ENCODE results near the gene GARRE1. TPM values are rescaled to one million over a fixed set of nuclear protein-coding genes. Genes with fewer than 3 reads are reported as not detected.
"Not testable (repeated sequence)": the region's sequence is repeated elsewhere in the genome, so short reads cannot be mapped to it uniquely, and the experiment has no call there.

GARRE1 gene
- total RNA-seq, 1 donor from 2014 or later: 20.1 TPM

- peaks cover 10% of the 10 kb centered on the region for H3K36me3 Mint-ChIP-seq (ENCODE audit: low read depth, unreplicated experiment)
- no peaks in the 10 kb centered on the region for H3K9me3 ChIP-seq (ENCODE audit: insufficient read depth, low read depth, low read length)
- H3K4me3 Mint-ChIP-seq (ENCODE audit: unreplicated experiment): no peak overlapping the region
- no peak overlapping the region for H3K27ac Mint-ChIP-seq (ENCODE audit: unreplicated experiment)
- no peak overlapping the region for H3K27ac ChIP-seq (ENCODE audit: low read depth, low read length)
- H3K79me2 ChIP-seq (ENCODE audit: insufficient read depth, low read length): no peaks in the 10 kb centered on the region
- H2AFZ ChIP-seq (ENCODE audit: low read depth, low read length): no peak overlapping the region
- H3K27me3 ChIP-seq (ENCODE audit: insufficient read depth, low read length): no peaks in the 10 kb centered on the region
- H3K9me3 Mint-ChIP-seq (ENCODE audit: unreplicated experiment): peaks cover 2% of the 10 kb centered on the region
- H3K36me3 ChIP-seq (ENCODE audit: insufficient read depth, low read length): no peaks in the 10 kb centered on the region
- H3K9ac ChIP-seq (ENCODE audit: low read length): no peak overlapping the region
- peaks cover 19% of the 10 kb centered on the region for H4K20me1 ChIP-seq (ENCODE audit: insufficient read depth, low read length)
- H3K4me1 ChIP-seq (ENCODE audit: insufficient read depth, low read length): peaks cover 20% of the 10 kb centered on the region
- H3K4me2 ChIP-seq (ENCODE audit: low read length): no peak overlapping the region
- no peak overlapping the region for H3K4me3 ChIP-seq (ENCODE audit: insufficient read depth, low read depth, low read length)
- FAIRE-seq (no peak), DNase-seq (ENCODE audit: low read depth) (no peak)
- H3K4me1 Mint-ChIP-seq (ENCODE audit: low read depth, unreplicated experiment): peaks cover 22% of the 10 kb centered on the region
- no peaks in the 10 kb centered on the region for H3K27me3 Mint-ChIP-seq (ENCODE audit: low read depth, unreplicated experiment)
- no peak for TF ChIP-seq EZH2 (IDR thresholded peaks at IDR 0.05; ENCODE audit: insufficient read depth, low read length)
- no peak for TF ChIP-seq CTCF (IDR thresholded peaks at IDR 0.05; ENCODE audit: insufficient read depth, low read depth, low read length)
Observed at GRCh38 chr19:34237283-34237682, 17.1 kb upstream of the GARRE1 start.

- FAIRE-seq (no peak), DNase-seq (ENCODE audit: low read depth) (no peak)
- Mint-ChIP-seq H3K27ac (ENCODE audit: unreplicated experiment) (no peak overlapping the region), H3K4me1 (ENCODE audit: low read depth, unreplicated experiment) (peaks cover 15% of the 10 kb centered on the region), H3K27me3 (ENCODE audit: low read depth, unreplicated experiment) (no peaks in the 10 kb centered on the region), H3K9me3 (ENCODE audit: unreplicated experiment) (peaks cover 2% of the 10 kb centered on the region), H3K4me3 (ENCODE audit: unreplicated experiment) (no peak overlapping the region), H3K36me3 (ENCODE audit: low read depth, unreplicated experiment) (peaks cover 10% of the 10 kb centered on the region)
- no peaks in the 10 kb centered on the region for H3K36me3 ChIP-seq (ENCODE audit: insufficient read depth, low read length)
- no peaks in the 10 kb centered on the region for H3K79me2 ChIP-seq (ENCODE audit: insufficient read depth, low read length)
- no peak overlapping the region for H3K4me2 ChIP-seq (ENCODE audit: low read length)
- no peak overlapping the region for H3K4me3 ChIP-seq (ENCODE audit: insufficient read depth, low read depth, low read length)
- no peaks in the 10 kb centered on the region for H3K27me3 ChIP-seq (ENCODE audit: insufficient read depth, low read length)
- no peak overlapping the region for H3K9ac ChIP-seq (ENCODE audit: low read length)
- H3K27ac ChIP-seq (ENCODE audit: low read depth, low read length): no peak overlapping the region
- no peak overlapping the region for H2AFZ ChIP-seq (ENCODE audit: low read depth, low read length)
- peaks cover 15% of the 10 kb centered on the region for H4K20me1 ChIP-seq (ENCODE audit: insufficient read depth, low read length)
- no peaks in the 10 kb centered on the region for H3K9me3 ChIP-seq (ENCODE audit: insufficient read depth, low read depth, low read length)
- TF ChIP-seq CTCF (IDR thresholded peaks at IDR 0.05; ENCODE audit: insufficient read depth, low read depth, low read length) (no peak), EZH2 (IDR thresholded peaks at IDR 0.05; ENCODE audit: insufficient read depth, low read length) (no peak)
- H3K4me1 ChIP-seq (ENCODE audit: insufficient read depth, low read length): peaks cover 15% of the 10 kb centered on the region
Observed at GRCh38 chr19:34237939-34238338, 16.4 kb upstream of the GARRE1 start.

- Histone ChIP-seq H3K79me2 (ENCODE audit: insufficient read depth, low read length) (no peaks in the 10 kb centered on the region), H3K9me3 (ENCODE audit: insufficient read depth, low read depth, low read length) (no peaks in the 10 kb centered on the region), H3K27ac (ENCODE audit: low read depth, low read length) (no peak overlapping the region), H3K4me2 (ENCODE audit: low read length) (no peak overlapping the region), H3K9ac (ENCODE audit: low read length) (no peak overlapping the region), H2AFZ (ENCODE audit: low read depth, low read length) (no peak overlapping the region), H3K4me3 (ENCODE audit: insufficient read depth, low read depth, low read length) (no peak overlapping the region), H3K36me3 (ENCODE audit: insufficient read depth, low read length) (no peaks in the 10 kb centered on the region), H3K27me3 (ENCODE audit: insufficient read depth, low read length) (no peaks in the 10 kb centered on the region), H3K4me1 (ENCODE audit: insufficient read depth, low read length) (peaks cover 10% of the 10 kb centered on the region), H4K20me1 (ENCODE audit: insufficient read depth, low read length) (no peaks in the 10 kb centered on the region)
- Mint-ChIP-seq H3K36me3 (ENCODE audit: low read depth, unreplicated experiment) (peaks cover 10% of the 10 kb centered on the region), H3K9me3 (ENCODE audit: unreplicated experiment) (peaks cover 2% of the 10 kb centered on the region), H3K27me3 (ENCODE audit: low read depth, unreplicated experiment) (no peaks in the 10 kb centered on the region), H3K4me1 (ENCODE audit: low read depth, unreplicated experiment) (peaks cover 25% of the 10 kb centered on the region), H3K4me3 (ENCODE audit: unreplicated experiment) (no peak overlapping the region), H3K27ac (ENCODE audit: unreplicated experiment) (no peak overlapping the region)
- FAIRE-seq: no peak
- TF ChIP-seq CTCF (IDR thresholded peaks at IDR 0.05; ENCODE audit: insufficient read depth, low read depth, low read length): peak; percentile 24
- TF ChIP-seq EZH2 (IDR thresholded peaks at IDR 0.05; ENCODE audit: insufficient read depth, low read length): no peak
- DNase-seq (ENCODE audit: low read depth): no peak
Observed at GRCh38 chr19:34241513-34242337, 12.6 kb upstream of the GARRE1 start.

GRCh38 chr19:34243138-34243875 lies 11.0 kb upstream of the GARRE1 start:
- not testable (repeated sequence) for H4K20me1 ChIP-seq (ENCODE audit: insufficient read depth, low read length); FAIRE-seq; H3K4me3 ChIP-seq (ENCODE audit: insufficient read depth, low read depth, low read length); H3K27me3 Mint-ChIP-seq (ENCODE audit: low read depth, unreplicated experiment); H3K79me2 ChIP-seq (ENCODE audit: insufficient read depth, low read length); H3K9me3 Mint-ChIP-seq (ENCODE audit: unreplicated experiment); H3K36me3 Mint-ChIP-seq (ENCODE audit: low read depth, unreplicated experiment); H3K27ac ChIP-seq (ENCODE audit: low read depth, low read length); H2AFZ ChIP-seq (ENCODE audit: low read depth, low read length); H3K9me3 ChIP-seq (ENCODE audit: insufficient read depth, low read depth, low read length); H3K27me3 ChIP-seq (ENCODE audit: insufficient read depth, low read length); H3K36me3 ChIP-seq (ENCODE audit: insufficient read depth, low read length); H3K9ac ChIP-seq (ENCODE audit: low read length)
- Mint-ChIP-seq H3K4me1 (ENCODE audit: low read depth, unreplicated experiment) (peaks cover 19% of the 10 kb centered on the region), H3K4me3 (ENCODE audit: unreplicated experiment) (peak overlapping the region; percentile 27), H3K27ac (ENCODE audit: unreplicated experiment) (peak overlapping the region; percentile 72)
- Histone ChIP-seq H3K4me2 (ENCODE audit: low read length) (peak overlapping the region; percentile 58), H3K4me1 (ENCODE audit: insufficient read depth, low read length) (peaks cover 10% of the 10 kb centered on the region)
- peak; percentile 62 for DNase-seq (ENCODE audit: low read depth)
